ENCODE results near the gene PALLD.
"Not testable (repeated sequence)": the region's sequence is repeated elsewhere in the genome, so short reads cannot be mapped to it uniquely, and the experiment has no call there.

PALLD gene

DNA sequence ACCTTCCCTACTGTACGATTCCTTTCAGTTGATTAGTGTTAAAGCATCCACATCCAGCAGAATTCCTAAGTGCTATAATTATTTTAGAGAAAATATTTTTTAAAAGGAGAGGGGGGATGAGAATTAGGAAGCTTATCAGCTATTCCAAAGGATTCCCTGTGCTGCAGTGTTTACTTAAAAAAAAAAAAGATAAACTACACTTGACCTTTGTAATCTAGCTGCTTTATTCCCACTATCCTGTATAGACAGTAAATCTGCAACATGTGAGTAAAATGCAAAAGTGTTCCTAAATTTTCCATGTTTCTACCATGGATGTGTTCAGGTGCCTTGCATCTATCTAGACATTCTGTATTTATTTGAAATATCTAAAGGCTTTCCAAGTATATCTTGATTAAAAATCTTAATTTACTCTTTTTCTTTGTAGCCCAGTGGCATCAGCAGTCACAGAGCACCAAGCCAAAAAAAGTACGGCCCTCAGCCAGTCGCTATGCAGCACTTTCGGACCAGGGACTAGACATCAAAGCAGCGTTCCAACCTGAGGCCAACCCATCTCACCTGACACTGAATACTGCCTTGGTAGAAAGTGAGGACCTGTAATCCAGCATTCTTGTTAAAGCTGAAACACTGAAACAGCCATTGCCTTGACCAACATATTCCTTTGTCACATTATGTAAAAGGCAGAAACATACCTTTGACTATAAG, 429.1 kb downstream of the PALLD start:
- no peak for DNase-seq

- DNase-seq, result peak in 1 of 2 experiments; percentile 68
Measured at GRCh38 chr4:168928346-168928745, 431.5 kb downstream of the PALLD start.

DNA sequence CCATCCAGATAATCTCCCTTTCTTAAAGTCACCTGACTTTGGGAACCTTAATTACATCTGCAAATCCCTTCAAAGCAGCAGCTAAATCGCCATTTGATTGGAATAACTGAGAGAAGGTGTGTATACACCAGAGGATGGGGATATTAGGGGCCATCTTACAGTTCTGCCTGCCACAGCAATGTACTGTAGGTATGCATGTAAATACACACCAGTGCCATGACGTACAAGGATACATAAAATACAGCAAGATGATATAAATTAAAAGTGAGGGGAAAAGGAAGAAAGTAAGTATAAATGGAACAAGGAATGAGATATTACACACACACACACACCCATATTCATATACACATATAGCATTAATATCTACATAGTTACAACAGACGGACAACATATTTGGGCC, 432.0 kb downstream of the PALLD start:
- DNase-seq, result peak in 1 of 2 experiments; percentile 68

DNA sequence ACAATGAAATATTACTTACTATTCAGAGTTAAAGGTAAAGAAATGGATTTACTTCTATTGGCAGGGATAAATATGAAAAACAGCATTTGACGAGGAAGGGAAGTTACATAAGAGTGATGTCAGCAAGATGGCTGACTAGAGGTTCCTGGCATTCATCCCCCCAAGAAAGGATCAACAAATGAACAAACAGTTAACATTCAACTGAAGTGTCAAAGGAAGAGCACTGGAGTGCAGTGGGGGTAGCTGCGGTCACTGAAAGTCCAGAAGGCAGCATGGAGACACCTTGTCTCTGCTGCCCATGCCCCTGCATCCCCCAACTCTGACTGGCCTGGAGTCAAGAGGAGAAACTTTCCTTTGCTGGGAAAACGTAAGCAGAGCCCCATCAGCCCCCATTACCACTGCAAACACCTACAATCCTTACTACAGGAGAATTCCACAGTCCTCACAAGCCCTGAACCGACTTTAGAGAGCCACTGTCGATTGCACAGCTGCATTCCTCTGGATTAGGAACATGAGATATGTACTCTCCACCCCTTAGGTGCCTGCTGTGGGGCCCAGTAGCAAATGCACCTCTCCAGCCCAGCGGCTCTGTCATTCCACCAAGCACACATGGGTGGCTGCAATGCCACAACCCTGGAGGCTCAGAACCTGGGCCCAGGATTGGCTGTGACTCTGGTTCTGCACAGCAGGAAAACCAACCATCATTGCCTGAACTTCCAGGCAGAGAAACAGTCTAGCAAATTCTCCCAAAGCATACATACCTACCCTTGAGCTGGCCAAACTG, 433.8 kb downstream of the PALLD start:
- no peak for DNase-seq

- no peak for DNase-seq
Measured at GRCh38 chr4:168931215-168931650, 434.4 kb downstream of the PALLD start.

DNA sequence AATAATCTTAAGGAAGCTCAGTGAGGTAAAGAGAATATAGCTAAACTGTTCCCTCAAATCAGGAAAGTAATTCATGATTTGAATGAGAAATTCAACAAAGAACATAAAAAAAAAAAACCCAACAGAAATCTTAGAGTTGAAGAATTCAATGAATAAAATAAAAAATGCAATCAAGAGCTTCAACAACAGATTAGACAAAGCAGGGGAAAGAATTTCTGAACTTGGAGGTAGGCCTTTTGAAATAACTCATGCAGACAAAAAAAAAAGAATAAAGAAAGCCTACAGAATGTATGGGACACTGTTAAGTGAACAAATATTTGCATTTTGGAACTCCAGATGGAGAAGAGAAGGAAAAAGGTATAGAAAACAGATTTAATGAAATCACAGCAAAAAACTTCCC, 435.3 kb downstream of the PALLD start:
- no peak for DNase-seq

DNA sequence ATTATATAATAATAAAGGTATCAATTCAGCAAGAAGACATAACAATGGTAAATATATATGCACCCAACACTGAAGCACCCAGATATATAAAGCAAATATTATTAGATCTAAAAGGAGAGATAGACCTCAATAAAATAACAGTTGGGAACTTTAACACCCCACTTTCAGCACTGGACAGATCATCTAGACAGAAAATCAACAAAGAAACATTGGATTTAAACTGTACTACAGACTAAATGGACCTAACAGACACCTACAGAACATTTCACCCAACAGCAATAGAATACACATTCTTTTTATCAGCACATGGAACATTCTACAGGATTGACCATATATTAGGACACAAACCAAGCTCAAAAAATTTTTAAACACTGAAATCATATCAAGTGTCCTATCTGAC, 436.6 kb downstream of the PALLD start:
- no peak for DNase-seq

- DNase-seq, result not testable (repeated sequence)
Measured at GRCh38 chr4:168937473-168937872, 440.6 kb downstream of the PALLD start.

- DNase-seq, result no peak
Measured at GRCh38 chr4:168942985-168943384, 446.1 kb downstream of the PALLD start.

DNA sequence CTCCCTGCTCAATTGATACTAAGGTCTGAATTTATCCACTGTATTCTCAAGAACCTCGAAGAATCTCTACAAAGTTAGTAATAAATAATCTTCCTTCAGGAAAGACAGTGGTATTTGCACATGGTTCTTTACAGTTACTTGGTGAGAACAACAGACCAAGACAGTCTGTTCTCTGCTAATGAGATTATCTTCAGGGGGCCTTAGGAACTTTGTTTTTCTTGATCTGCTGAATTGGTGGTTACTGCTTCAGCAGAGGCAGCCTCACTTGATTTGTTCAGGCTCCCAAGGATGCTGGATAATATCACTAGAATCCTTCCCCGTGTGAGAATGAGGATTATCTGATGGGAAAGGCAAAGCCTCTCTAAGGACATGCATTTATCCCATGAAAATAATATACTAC, 448.4 kb downstream of the PALLD start:
- DNase-seq, result peak in 1 of 2 experiments; percentile 10

DNA sequence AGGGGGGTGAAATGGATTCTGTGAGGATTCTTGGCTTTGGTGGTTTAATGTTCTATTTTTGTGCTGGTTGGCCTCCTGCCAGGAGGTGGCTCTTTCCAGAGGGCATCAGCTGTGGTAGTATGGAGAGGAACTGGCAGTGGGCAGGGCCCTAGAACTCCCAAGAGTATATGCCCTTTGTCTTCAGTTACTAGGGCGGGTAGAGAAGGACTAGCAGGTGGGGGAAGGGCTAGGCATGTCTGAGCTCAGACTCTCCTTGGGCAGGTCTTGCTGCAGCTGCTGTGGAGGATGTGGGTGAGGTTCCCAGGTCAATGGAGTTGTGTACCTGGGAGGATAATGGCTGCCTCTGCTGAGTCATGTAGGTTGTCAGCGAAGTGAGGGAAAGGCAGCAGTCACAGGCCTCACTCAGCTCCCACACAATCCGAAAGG, 456.0 kb downstream of the PALLD start:
- not testable (repeated sequence) for DNase-seq

DNA sequence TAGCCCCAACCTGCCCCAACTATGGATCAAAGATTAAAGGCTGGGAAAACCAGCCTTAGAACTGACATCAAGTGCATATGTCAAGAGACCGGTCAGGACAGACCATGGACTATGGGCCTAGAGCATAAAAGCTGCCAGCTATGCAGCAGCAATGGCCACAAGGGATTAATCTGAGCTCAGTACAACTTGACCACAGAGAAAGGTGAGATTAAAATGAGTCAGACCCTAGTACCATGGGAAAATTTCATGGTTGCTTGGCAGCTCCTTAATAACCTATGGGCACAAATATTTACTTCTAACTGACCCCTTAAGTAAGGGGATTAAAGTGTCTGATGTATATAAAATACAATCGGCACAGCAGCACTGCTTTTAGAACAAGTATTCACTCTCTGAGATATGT, 458.8 kb downstream of the PALLD start:
- no peak for DNase-seq

DNA sequence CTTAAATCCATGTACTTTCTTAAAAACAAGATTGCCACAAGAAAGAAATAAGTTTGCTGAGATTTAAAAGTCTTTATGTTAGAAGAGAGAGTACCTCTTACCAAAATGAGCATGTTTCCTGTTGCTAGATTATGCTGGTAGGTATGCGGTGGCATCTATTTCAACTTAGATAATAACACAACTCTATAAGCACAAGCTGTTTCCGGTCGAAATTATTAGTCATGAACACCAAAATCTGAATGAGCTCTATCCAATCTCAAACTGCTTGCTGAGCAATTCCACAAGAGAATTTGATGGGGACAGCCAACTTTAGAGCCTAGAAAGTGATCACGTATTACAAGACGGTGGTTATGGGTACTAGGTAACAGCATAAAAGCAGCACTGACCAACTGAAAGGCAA, 463.9 kb downstream of the PALLD start:
- no peak for DNase-seq

- no peak for DNase-seq
Measured at GRCh38 chr4:168972596-168972995, 475.7 kb downstream of the PALLD start.

Measured in NCI-H524 (cell line).